ENCODE results near the gene CHMP1A.
"Not testable (repeated sequence)": the region's sequence is repeated elsewhere in the genome, so short reads cannot be mapped to it uniquely, and the experiment has no call there.

CHMP1A gene

DNA sequence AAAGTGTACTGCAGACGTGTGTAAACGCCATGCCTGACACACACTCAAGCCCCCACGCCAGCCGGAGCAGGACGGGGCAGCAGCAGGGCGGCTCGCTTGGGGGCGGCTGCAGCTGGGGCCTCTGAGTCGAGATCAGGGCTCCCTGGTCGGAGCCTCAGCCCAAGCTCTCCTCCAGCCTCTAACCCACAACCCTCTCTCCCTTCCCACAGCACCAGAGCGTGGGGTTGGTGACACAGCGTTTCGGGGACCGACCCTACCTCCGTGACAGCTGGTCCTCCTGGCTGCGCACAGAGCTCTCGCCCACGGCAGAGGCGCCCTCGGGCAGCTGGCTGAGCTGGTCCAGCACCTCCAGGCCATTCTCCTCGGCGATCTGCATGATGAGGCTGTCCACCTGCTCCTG, 11.2 kb downstream of the CHMP1A start:
- Histone ChIP-seq H3K4me3 (ENCODE audit: low read depth, low read length) (no peak overlapping the region), H3K4me1 (ENCODE audit: control insufficient read depth, insufficient read depth, low read length) (no peaks in the 10 kb centered on the region), H3K36me3 (ENCODE audit: control insufficient read depth, insufficient read depth, low read length) (peaks cover 22% of the 10 kb centered on the region)

GRCh38 chr16:89645122-89645521, 12.4 kb downstream of the CHMP1A start:
- Histone ChIP-seq H3K36me3 (ENCODE audit: control insufficient read depth, insufficient read depth, low read length) (peaks cover 22% of the 10 kb centered on the region), H3K27me3 (ENCODE audit: control insufficient read depth, insufficient read depth, low read length) (no peaks in the 10 kb centered on the region), H3K4me3 (ENCODE audit: low read depth, low read length) (no peak overlapping the region), H3K9me3 (ENCODE audit: control insufficient read depth, insufficient read depth, low read length) (no peaks in the 10 kb centered on the region), H3K4me1 (ENCODE audit: control insufficient read depth, insufficient read depth, low read length) (no peaks in the 10 kb centered on the region), H3K9ac (ENCODE audit: low read depth, low read length) (no peak overlapping the region)

More for the DNA sequence above, 11.2 kb downstream of the CHMP1A start:
- Histone ChIP-seq H3K9ac (ENCODE audit: low read depth, low read length) (no peak overlapping the region), H3K27me3 (ENCODE audit: control insufficient read depth, insufficient read depth, low read length) (no peaks in the 10 kb centered on the region), H3K9me3 (ENCODE audit: control insufficient read depth, insufficient read depth, low read length) (no peaks in the 10 kb centered on the region)

- Histone ChIP-seq H3K4me1 (ENCODE audit: control insufficient read depth, insufficient read depth, low read length) (no peaks in the 10 kb centered on the region), H3K9ac (ENCODE audit: low read depth, low read length) (no peak overlapping the region), H3K36me3 (ENCODE audit: control insufficient read depth, insufficient read depth, low read length) (peaks cover 22% of the 10 kb centered on the region), H3K9me3 (ENCODE audit: control insufficient read depth, insufficient read depth, low read length) (no peaks in the 10 kb centered on the region), H3K4me3 (ENCODE audit: low read depth, low read length) (no peak overlapping the region), H3K27me3 (ENCODE audit: control insufficient read depth, insufficient read depth, low read length) (no peaks in the 10 kb centered on the region)
Observed at GRCh38 chr16:89643769-89644300, 13.7 kb downstream of the CHMP1A start.

DNA sequence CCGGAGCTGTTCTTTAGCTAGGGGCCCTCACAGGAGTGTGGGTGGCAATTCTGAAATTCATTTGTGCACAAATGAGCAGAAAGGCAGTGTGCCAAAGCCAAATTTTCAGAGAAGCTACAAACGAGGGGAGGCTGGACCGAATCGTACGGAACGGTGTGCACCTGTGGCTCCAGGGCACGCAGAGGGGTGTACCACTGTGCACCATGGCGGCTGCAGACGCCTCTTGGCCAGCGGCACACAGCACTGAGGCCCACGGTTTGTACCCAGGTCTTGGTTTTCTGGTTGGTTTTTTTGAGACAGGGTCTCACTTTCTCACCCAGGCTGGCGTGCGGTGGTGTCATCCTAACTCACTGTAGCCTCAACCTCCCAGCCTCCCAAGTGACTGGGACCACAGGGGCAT, 14.9 kb downstream of the CHMP1A start:
- H3K9ac ChIP-seq (ENCODE audit: low read depth, low read length) = no peak overlapping the region
- no peaks in the 10 kb centered on the region for H3K4me1 ChIP-seq (ENCODE audit: control insufficient read depth, insufficient read depth, low read length)
- H3K9me3 ChIP-seq (ENCODE audit: control insufficient read depth, insufficient read depth, low read length) = no peaks in the 10 kb centered on the region
- H3K36me3 ChIP-seq (ENCODE audit: control insufficient read depth, insufficient read depth, low read length) = peaks cover 22% of the 10 kb centered on the region
- no peak overlapping the region for H3K4me3 ChIP-seq (ENCODE audit: low read depth, low read length)
- no peaks in the 10 kb centered on the region for H3K27me3 ChIP-seq (ENCODE audit: control insufficient read depth, insufficient read depth, low read length)

DNA sequence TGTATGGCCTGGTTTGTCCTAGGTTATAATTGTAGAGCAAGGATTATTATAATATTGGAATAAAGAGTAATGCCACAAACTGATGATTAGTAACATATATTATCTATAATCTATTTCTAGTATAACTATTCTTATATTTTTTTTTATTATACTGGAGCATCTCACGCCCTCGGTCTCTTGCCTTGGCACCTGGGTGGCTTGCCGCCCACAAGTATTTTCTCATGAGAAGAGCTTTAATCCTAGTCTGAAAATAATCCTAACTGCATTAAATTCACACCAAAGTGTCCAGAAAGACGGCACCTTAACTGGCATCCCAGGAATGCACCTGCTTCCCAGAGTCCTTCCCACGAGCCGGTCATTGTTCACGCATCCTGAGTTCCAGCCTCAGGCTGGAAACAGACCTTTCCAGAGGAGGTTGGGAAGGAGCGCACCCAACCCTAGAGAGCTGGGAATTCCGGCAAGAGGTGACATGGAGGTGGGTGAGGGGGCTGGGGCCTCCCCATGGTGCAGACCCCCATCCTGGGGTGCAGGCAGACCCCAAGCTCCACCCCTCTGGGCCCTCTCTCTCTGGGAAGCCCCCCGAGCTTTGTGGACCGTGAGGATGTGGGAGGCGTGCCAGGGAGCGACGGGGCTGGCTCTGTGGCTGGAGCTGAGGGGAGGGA, 15.9 kb downstream of the CHMP1A start:
- Histone ChIP-seq H3K9me3 (ENCODE audit: control insufficient read depth, insufficient read depth, low read length) (no peaks in the 10 kb centered on the region), H3K36me3 (ENCODE audit: control insufficient read depth, insufficient read depth, low read length) (peaks cover 15% of the 10 kb centered on the region), H3K27me3 (ENCODE audit: control insufficient read depth, insufficient read depth, low read length) (no peaks in the 10 kb centered on the region), H3K9ac (ENCODE audit: low read depth, low read length) (no peak overlapping the region), H3K4me3 (ENCODE audit: low read depth, low read length) (no peak overlapping the region), H3K4me1 (ENCODE audit: control insufficient read depth, insufficient read depth, low read length) (no peaks in the 10 kb centered on the region)

DNA sequence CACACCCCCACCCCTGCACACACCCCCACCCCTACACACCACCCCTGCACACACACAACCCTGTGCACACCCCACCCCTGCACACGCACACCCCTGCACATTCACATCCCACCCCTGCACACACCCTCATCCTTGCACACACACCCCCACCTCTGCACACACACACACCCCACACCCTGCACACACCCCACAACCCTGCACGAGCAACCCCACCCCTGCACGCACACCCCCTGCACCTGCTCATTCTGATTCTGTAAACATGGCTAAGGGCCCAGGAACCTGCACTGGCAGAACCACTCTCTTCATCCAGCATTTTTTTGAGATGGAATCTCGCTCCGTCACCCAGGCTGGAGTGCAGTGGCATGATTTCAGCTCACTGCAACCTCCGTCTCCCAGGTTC, 18.1 kb downstream of the CHMP1A start:
- peaks cover 5% of the 10 kb centered on the region for H3K36me3 ChIP-seq (ENCODE audit: control insufficient read depth, insufficient read depth, low read length)
- no peaks in the 10 kb centered on the region for H3K4me1 ChIP-seq (ENCODE audit: control insufficient read depth, insufficient read depth, low read length)
- H3K9ac ChIP-seq (ENCODE audit: low read depth, low read length) = no peak overlapping the region
- peaks cover 3% of the 10 kb centered on the region for H3K27me3 ChIP-seq (ENCODE audit: control insufficient read depth, insufficient read depth, low read length)
- H3K9me3 ChIP-seq (ENCODE audit: control insufficient read depth, insufficient read depth, low read length) = no peaks in the 10 kb centered on the region
- H3K4me3 ChIP-seq (ENCODE audit: low read depth, low read length) = no peak overlapping the region

DNA sequence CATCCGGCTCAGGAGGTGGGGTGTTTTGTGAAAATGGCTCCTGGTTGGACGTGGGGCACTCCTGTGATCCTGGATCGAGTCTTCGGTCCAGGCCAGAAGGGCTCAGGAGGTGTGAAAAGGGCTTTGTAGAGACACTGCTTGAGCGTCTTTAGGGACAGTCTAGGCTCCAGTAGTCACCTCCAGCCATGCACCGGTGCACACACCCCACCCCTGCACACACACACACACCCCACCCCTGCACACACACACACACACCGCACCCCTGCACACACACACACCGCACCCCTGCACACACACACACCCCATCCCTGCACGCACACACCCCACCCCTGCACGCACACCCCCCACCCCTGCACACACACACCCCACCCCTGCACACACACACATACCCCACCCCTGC, 19.1 kb downstream of the CHMP1A start:
- H3K4me1 ChIP-seq (ENCODE audit: control insufficient read depth, insufficient read depth, low read length) = no peaks in the 10 kb centered on the region
- peaks cover 5% of the 10 kb centered on the region for H3K27me3 ChIP-seq (ENCODE audit: control insufficient read depth, insufficient read depth, low read length)
- H3K36me3 ChIP-seq (ENCODE audit: control insufficient read depth, insufficient read depth, low read length) = no peaks in the 10 kb centered on the region
- no peak overlapping the region for H3K4me3 ChIP-seq (ENCODE audit: low read depth, low read length)
- H3K9ac ChIP-seq (ENCODE audit: low read depth, low read length) = no peak overlapping the region
- H3K9me3 ChIP-seq (ENCODE audit: control insufficient read depth, insufficient read depth, low read length) = no peaks in the 10 kb centered on the region

GRCh38 chr16:89637379-89637778, 20.1 kb downstream of the CHMP1A start:
- Histone ChIP-seq H3K4me3 (ENCODE audit: low read depth, low read length) (no peak overlapping the region), H3K27me3 (ENCODE audit: control insufficient read depth, insufficient read depth, low read length) (peaks cover 6% of the 10 kb centered on the region), H3K4me1 (ENCODE audit: control insufficient read depth, insufficient read depth, low read length) (no peaks in the 10 kb centered on the region), H3K36me3 (ENCODE audit: control insufficient read depth, insufficient read depth, low read length) (no peaks in the 10 kb centered on the region), H3K9me3 (ENCODE audit: control insufficient read depth, insufficient read depth, low read length) (no peaks in the 10 kb centered on the region), H3K9ac (ENCODE audit: low read depth, low read length) (no peak overlapping the region)

GRCh38 chr16:89636663-89637062, 20.8 kb downstream of the CHMP1A start:
- no peaks in the 10 kb centered on the region for H3K36me3 ChIP-seq (ENCODE audit: control insufficient read depth, insufficient read depth, low read length)
- no peaks in the 10 kb centered on the region for H3K9me3 ChIP-seq (ENCODE audit: control insufficient read depth, insufficient read depth, low read length)
- H3K4me1 ChIP-seq (ENCODE audit: control insufficient read depth, insufficient read depth, low read length) = no peaks in the 10 kb centered on the region
- no peak overlapping the region for H3K4me3 ChIP-seq (ENCODE audit: low read depth, low read length)
- no peak overlapping the region for H3K9ac ChIP-seq (ENCODE audit: low read depth, low read length)
- H3K27me3 ChIP-seq (ENCODE audit: control insufficient read depth, insufficient read depth, low read length) = peaks cover 6% of the 10 kb centered on the region

- not testable (repeated sequence) for H3K4me3 ChIP-seq (ENCODE audit: low read depth, low read length); H3K27me3 ChIP-seq (ENCODE audit: control insufficient read depth, insufficient read depth, low read length); H3K9me3 ChIP-seq (ENCODE audit: control insufficient read depth, insufficient read depth, low read length); H3K36me3 ChIP-seq (ENCODE audit: control insufficient read depth, insufficient read depth, low read length); H3K4me1 ChIP-seq (ENCODE audit: control insufficient read depth, insufficient read depth, low read length); H3K9ac ChIP-seq (ENCODE audit: low read depth, low read length)
Observed at GRCh38 chr16:89634463-89635385, 22.8 kb downstream of the CHMP1A start.

- Histone ChIP-seq H3K9me3 (ENCODE audit: control insufficient read depth, insufficient read depth, low read length) (no peaks in the 10 kb centered on the region), H3K4me1 (ENCODE audit: control insufficient read depth, insufficient read depth, low read length) (no peaks in the 10 kb centered on the region), H3K4me3 (ENCODE audit: low read depth, low read length) (no peak overlapping the region), H3K9ac (ENCODE audit: low read depth, low read length) (no peak overlapping the region), H3K27me3 (ENCODE audit: control insufficient read depth, insufficient read depth, low read length) (peaks cover 6% of the 10 kb centered on the region), H3K36me3 (ENCODE audit: control insufficient read depth, insufficient read depth, low read length) (no peaks in the 10 kb centered on the region)
Observed at GRCh38 chr16:89633064-89633631, 24.4 kb downstream of the CHMP1A start.
